Spleen (tissue), 11 donors: ENCODE measurements around the gene VSIG2. TPM values are rescaled to one million over a fixed set of nuclear protein-coding genes. Genes with fewer than 3 reads are reported as not detected.
A peak's percentile ranks its signal among the peaks of the same experiment; 100 is the strongest.

Experiments used
- DNase-seq: peaks from one replicate; pipeline ENCODE4 v3.0.0-alpha.2; 2020
- H3K27ac ChIP-seq, 8 donors: fragments of 200-600 bp; sonication (generic) in 7 of 8; 1 replicate in 4 of 8; 2 replicates in 4 of 8; pipeline versions ENCODE4 v1.5.0 to v1.8.0; 2016 to 2021; ENCODE audit warnings: inconsistent platforms in 4 of 8, mild to moderate bottlenecking in 4 of 8, moderate library complexity in 1 of 8
- H3K27me3 ChIP-seq, 7 donors: fragments of 200-600 bp; sonication (generic) in 6 of 7; replicated peaks in 1 of 7; 1 replicate in 4 of 7; 2 replicates in 3 of 7; pipeline versions ENCODE4 v1.5.0 to v1.8.0; 2016 to 2021; ENCODE audit warnings: inconsistent platforms in 3 of 7, mild to moderate bottlenecking in 1 of 7
- H3K36me3 ChIP-seq, 6 donors: fragments of 200-600 bp; sonication (generic) in 5 of 6; 1 replicate in 4 of 6; 2 replicates in 2 of 6; pipeline versions ENCODE4 v1.5.0 to v1.8.0; 2016 to 2021; ENCODE audit warnings: inconsistent platforms in 2 of 6
- H3K4me1 ChIP-seq, 6 donors: fragments of 200-600 bp; sonication (generic) in 5 of 6; 1 replicate in 3 of 6; 2 replicates in 3 of 6; pipeline versions ENCODE4 v1.5.0 to v1.8.0; 2016 to 2021; ENCODE audit warnings: inconsistent platforms in 3 of 6
- H3K4me3 ChIP-seq, 8 donors: fragments of 200-600 bp; sonication (generic) in 7 of 8; 1 replicate in 4 of 8; 2 replicates in 4 of 8; pipeline versions ENCODE4 v1.5.0 to v1.8.0; 2016 to 2021; ENCODE audit warnings: inconsistent platforms in 4 of 8, mild to moderate bottlenecking in 4 of 8, moderate library complexity in 2 of 8
- H3K9me3 ChIP-seq, 8 donors: fragments of 200-600 bp; sonication (generic) in 7 of 8; 1 replicate in 4 of 8; 2 replicates in 4 of 8; pipeline versions ENCODE4 v1.5.0 to v1.8.0; 2016 to 2021; ENCODE audit warnings: inconsistent platforms in 4 of 8
- CTCF ChIP-seq, 11 experiments: fragments of 200-600 bp in 7 of 11; fragments of 450-650 bp in 4 of 11; sonication (generic) in 4 of 11; IDR thresholded peaks in 8 of 11; conservative IDR thresholded peaks in 3 of 11; 1 replicate in 7 of 11; 2 replicates in 4 of 11; pipeline versions ENCODE4 v1.4.0 to v1.8.0; 2016 to 2021; ENCODE audit warnings: antibody characterized with exemption in 11 of 11, inconsistent platforms in 4 of 11, mild to moderate bottlenecking in 1 of 11
- POLR2A ChIP-seq, 3 donors: fragments of 450-650 bp; IDR thresholded peaks; one replicate each; pipeline ENCODE4 v1.5.1; 2017; ENCODE audit warnings: antibody characterized with exemption in 3 of 3, mild to moderate bottlenecking in 1 of 3
- POLR2AphosphoS5 ChIP-seq, 3 donors: sonication (generic); formaldehyde crosslinking; IDR thresholded peaks; one replicate each; pipeline ENCODE4 v1.5.1; 2017; ENCODE audit warnings: antibody characterized with exemption in 3 of 3
- WGBS, 5 donors: extraction: QIAGEN DNeasy Blood & Tissue Kit in 3 of 5; methylation state at CpG; one replicate each; pipeline versions ENCODE4 v1.1.5 to v1.1.7; 2013 to 2018; 5-methylcytosine and 5-hydroxymethylcytosine counted together
- intact Hi-C: fragments of 100-400 bp; cut with DNase I; formaldehyde crosslinking; loops from one replicate; pipeline ENCODE4 v1.15.0; 2023; ENCODE audit warnings: low total_unique reads
- polyA plus RNA-seq, 3 donors: library from polyadenylated mRNA; stranded (reverse); fragments of 200-250 nt; gene quantifications; one replicate each; pipeline ENCODE4 v1.2.1, GENCODE V29; 2013
- total RNA-seq, 7 donors: library from RNA; depleted of rRNA in 3 of 7; stranded (reverse); fragments of >200 nt in 3 of 7; fragmentation: NEBNext Ultra II Directional in 4 of 7; extraction: Animal tissue kit (Norgen Biotek cat#: 25700) in 4 of 7; gene quantifications; one replicate each; pipeline versions ENCODE4 v1.1.0 to v1.2.1, GENCODE V29; 2016 to 2021
- donor health status: healthy with polysubstance abuse.
- donor health status: DM: no; HTN: no; CAD: no; lungs with moderate emphysema.
- donor health status: DM: no; HTN: no; CAD: no.
- donor health status: Bipolar disorder and iron deficiency.
- donor health status: healthy.
- donor health status: DM: no; HTN: no; CAD: no.
- donor health status: DM: yes; HTN: yes; CAD: no.

Gene VSIG2
- total and polyA plus RNA-seq, 10 donors, result 0.43 to 2.1 (median 1.2) TPM; not detected in 3

DNA sequence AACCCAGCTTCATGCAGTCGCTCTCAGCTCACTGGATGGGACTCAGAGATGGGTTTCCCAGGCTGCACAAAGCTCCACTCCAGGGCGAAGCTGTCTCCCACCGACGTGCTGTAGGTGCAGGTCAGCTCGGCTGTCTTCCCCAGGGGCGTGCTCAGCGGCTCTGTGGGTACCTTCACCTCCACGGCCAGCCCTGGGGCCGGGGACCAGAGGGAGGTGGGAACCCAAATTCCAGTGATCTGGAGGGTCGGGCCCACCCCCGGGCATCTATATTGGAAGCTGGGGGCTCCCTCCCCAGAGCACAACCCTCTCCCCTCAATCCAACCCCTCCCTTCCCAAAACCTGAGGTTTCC lies 689 bp downstream of the VSIG2 start:
- intact Hi-C loops, result no loop called here
- Histone ChIP-seq H3K4me1 (peaks cover 0 to 66% (median 48%) of the 10 kb centered on the region in 6 donors), H3K27ac (peak overlapping the region in 3 of 8 donors; percentile 3 to 48 (median 38)), H3K27me3 (peaks cover 0 to 14% (median 0%) of the 10 kb centered on the region in 7 donors), H3K36me3 (no peaks in the 10 kb centered on the region), H3K4me3 (no peak overlapping the region), H3K9me3 (no peaks in the 10 kb centered on the region)
- no peak for TF ChIP-seq POLR2AphosphoS5 (IDR thresholded peaks at IDR 0.05)
- TF ChIP-seq CTCF (IDR thresholded peaks at IDR 0.05 in 8 of 11, conservative IDR thresholded peaks at IDR 0.05 in 3 of 11), result no peak
- TF ChIP-seq POLR2A (IDR thresholded peaks at IDR 0.05), result no peak
- WGBS, 5 donors, result 76 to 89% (median 84%) methylated on average over 5 to 11 of the region's 11 CpGs
- DNase-seq, result peak; percentile 73

DNA sequence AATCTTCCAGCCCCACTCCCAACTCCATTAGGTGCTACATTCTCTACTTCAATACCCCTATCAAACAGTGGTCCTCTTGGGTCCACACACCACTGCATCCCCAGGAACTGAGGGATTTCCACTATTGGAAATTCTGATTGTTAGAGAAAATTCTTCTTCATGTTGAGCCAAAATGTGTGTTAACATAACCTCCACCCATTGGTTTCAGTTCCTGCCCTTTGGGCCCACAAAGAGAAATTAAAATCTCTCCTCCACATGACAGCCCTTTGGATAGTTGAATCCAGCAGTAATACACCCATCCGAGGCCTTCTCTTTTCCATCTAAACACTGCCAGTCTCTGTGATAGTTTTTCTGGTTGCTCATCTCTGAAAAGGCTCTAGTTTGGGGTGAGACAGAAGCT lies 2.1 kb downstream of the VSIG2 start:
- 70 to 88% (median 82%) methylated on average over 1 of the region's 1 CpG for WGBS, 5 donors
- H3K27me3 ChIP-seq, result peaks cover 0 to 19% (median 0%) of the 10 kb centered on the region in 7 donors
- no peak for DNase-seq
- H3K9me3 ChIP-seq, result no peaks in the 10 kb centered on the region
- intact Hi-C loops, result no loop called here
- TF ChIP-seq POLR2A (IDR thresholded peaks at IDR 0.05) (no peak), CTCF (IDR thresholded peaks at IDR 0.05 in 8 of 11, conservative IDR thresholded peaks at IDR 0.05 in 3 of 11) (no peak), POLR2AphosphoS5 (IDR thresholded peaks at IDR 0.05) (no peak)
- H3K4me3 ChIP-seq, result no peak overlapping the region
- peaks cover 0 to 80% (median 58%) of the 10 kb centered on the region in 6 donors for H3K4me1 ChIP-seq
- H3K36me3 ChIP-seq, result no peaks in the 10 kb centered on the region
- peak overlapping the region in 1 of 8 donors; percentile 87 for H3K27ac ChIP-seq

GRCh38 chr11:124748481-124749343 lies 3.3 kb downstream of the VSIG2 start:
- intact Hi-C loops, result no loop called here
- H3K9me3 ChIP-seq, result no peaks in the 10 kb centered on the region
- WGBS, 5 donors, result 41 to 54% (median 49%) methylated on average over 9 to 12 of the region's 12 CpGs
- H3K27ac ChIP-seq, result peak overlapping the region in 7 of 8 donors; percentile 7 to 87 (median 54)
- no peak overlapping the region for H3K4me3 ChIP-seq
- H3K36me3 ChIP-seq, result no peaks in the 10 kb centered on the region
- peak; percentile 84 for DNase-seq
- H3K27me3 ChIP-seq, result peaks cover 0 to 19% (median 0%) of the 10 kb centered on the region in 7 donors
- TF ChIP-seq POLR2AphosphoS5 (IDR thresholded peaks at IDR 0.05), result peak; percentile 83 to 86 (median 85)
- TF ChIP-seq CTCF (IDR thresholded peaks at IDR 0.05 in 8 of 11, conservative IDR thresholded peaks at IDR 0.05 in 3 of 11), result no peak
- no peak for TF ChIP-seq POLR2A (IDR thresholded peaks at IDR 0.05)
- H3K4me1 ChIP-seq, result peaks cover 0 to 82% (median 58%) of the 10 kb centered on the region in 6 donors

- Histone ChIP-seq H3K36me3 (no peaks in the 10 kb centered on the region), H3K9me3 (no peaks in the 10 kb centered on the region), H3K27ac (peak overlapping the region in 7 of 8 donors; percentile 7 to 87 (median 54)), H3K27me3 (peaks cover 0 to 19% (median 0%) of the 10 kb centered on the region in 7 donors), H3K4me3 (no peak overlapping the region), H3K4me1 (peaks cover 0 to 76% (median 58%) of the 10 kb centered on the region in 6 donors)
- DNase-seq, result no peak
- 66 to 83% (median 75%) methylated on average over 7 of the region's 7 CpGs for WGBS, 5 donors
- intact Hi-C loops, result no loop called here
- no peak for TF ChIP-seq CTCF (IDR thresholded peaks at IDR 0.05 in 8 of 11, conservative IDR thresholded peaks at IDR 0.05 in 3 of 11)
- TF ChIP-seq POLR2AphosphoS5 (IDR thresholded peaks at IDR 0.05), result no peak
- TF ChIP-seq POLR2A (IDR thresholded peaks at IDR 0.05), result no peak
Observed at GRCh38 chr11:124748100-124748418, 4.0 kb downstream of the VSIG2 start.
